ENCODE measurements around the gene AREG. TPM values are rescaled to one million over a fixed set of nuclear protein-coding genes. Genes with fewer than 3 reads are reported as not detected.
A peak's percentile ranks its signal among the peaks of the same experiment; 100 is the strongest.

The AREG gene
- total and polyA plus RNA-seq, 9 of the 15 experiments (the other 6 are each of a cell fraction or from before 2014, with no cell fraction given) = 1.4 to 7.7 (median 5.4) TPM

DNA sequence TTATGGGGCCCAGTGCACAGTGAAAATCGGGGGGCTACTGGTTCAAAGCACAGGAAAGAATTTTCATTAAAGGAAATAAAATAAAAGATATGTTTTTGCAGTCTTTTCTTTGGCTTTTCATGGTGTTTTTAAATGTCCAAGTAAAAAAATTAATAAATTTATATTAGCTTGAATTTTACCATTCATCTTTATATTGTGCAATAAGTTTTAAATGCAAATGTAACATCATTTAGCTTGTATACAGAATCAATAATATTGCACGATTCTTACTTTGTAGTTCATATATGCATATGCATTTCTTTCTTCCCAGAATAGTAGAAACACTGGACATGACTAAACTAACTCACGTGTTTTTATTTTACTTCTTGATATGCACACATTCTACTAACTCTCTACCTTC, 31.0 kb downstream of the AREG start:
- intact Hi-C loops (cut with micrococcal nuclease) = no loop called here
- no TSS peak for BruUV-seq (replicated peaks)

DNA sequence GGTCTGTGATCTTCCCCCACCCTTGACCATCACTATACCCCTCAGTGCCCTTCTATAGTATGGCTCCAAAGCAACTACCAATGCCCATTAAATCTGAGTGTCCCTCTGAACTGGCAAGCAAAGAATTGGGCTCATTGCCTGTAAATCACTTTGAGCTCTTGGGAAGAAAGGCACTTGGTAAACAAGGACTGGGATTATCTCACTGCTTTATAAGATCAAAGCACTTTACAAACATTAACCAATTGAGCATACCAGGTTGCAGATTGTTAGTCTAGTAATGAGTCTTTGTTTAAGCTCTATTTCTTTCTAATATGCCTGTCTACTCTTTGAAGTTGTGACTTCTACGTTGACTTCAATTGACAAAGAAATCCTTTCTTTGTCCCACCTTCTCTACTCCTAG, 34.1 kb downstream of the AREG start:
- Histone ChIP-seq H3K4me3 (no peak overlapping the region), H3K36me3 (ENCODE audit: control insufficient read depth, insufficient read depth, low read length) (no peaks in the 10 kb centered on the region), H2AFZ (ENCODE audit: low read depth, low read length) (no peak overlapping the region), H3K9ac (ENCODE audit: insufficient read depth in 1 of 2, low read depth in 2 of 2, low read length in 2 of 2) (no peak overlapping the region), H3K9me1 (ENCODE audit: control insufficient read depth, insufficient read depth, low read length) (no peaks in the 10 kb centered on the region), H3K9me3 (replicated peaks; ENCODE audit: control insufficient read depth, insufficient read depth, low read depth, low read length) (no peaks in the 10 kb centered on the region), H4K20me1 (replicated peaks; ENCODE audit: control insufficient read depth, insufficient read depth, low read length) (no peaks in the 10 kb centered on the region), H3K4me1 (replicated peaks in 1 of 2; ENCODE audit: control insufficient read depth in 2 of 2, insufficient read depth in 2 of 2, low read length in 2 of 2) (peaks cover 0 to 7% of the 10 kb centered on the region in 2 experiments; a peak in 2 of 5 replicates), H3K4me2 (ENCODE audit: insufficient read depth, low read length) (no peak overlapping the region), H3K27ac (ENCODE audit: extremely low read depth, low read depth, low read length) (no peak overlapping the region), H3K27me3 (ENCODE audit: control insufficient read depth in 2 of 2, insufficient read depth in 2 of 2, low read length in 2 of 2) (no peaks in the 10 kb centered on the region), H3K79me2 (ENCODE audit: control insufficient read depth, insufficient read depth, low read length) (no peaks in the 10 kb centered on the region)
- in situ Hi-C loops (cut with MboI) (no loop called here), intact Hi-C loops (cut with micrococcal nuclease) (no loop called here)
- 19% methylated on average over 1 of the region's 1 CpG for WGBS (ENCODE audit: insufficient coverage, low coverage, missing lambda C conversion rate)
- ChIA-PET CTCF (ENCODE audit: low intra/inter-chr PET ratio) (no interaction called here), POLR2A (interaction anchor here (1.0 kb wide), 1 partner anchor 11 kb away, joined by 3 read pairs; no protein-coding TSS in a partner anchor)
- no TSS peak for BruUV-seq (replicated peaks)
- DNase-seq (ENCODE audit: extremely low read depth in 1 of 4, low spot score in 3 of 4) = no peak
- FAIRE-seq = no peak
- ATAC-seq = no peak
- TF ChIP-seq HNRNPH1 (optimal IDR thresholded peaks at IDR 0.05; ENCODE audit: low read depth, low read length) (no peak), EWSR1 (IDR thresholded peaks at IDR 0.05; ENCODE audit: borderline replicate concordance, low read depth, partially characterized antibody) (no peak), CBX3 (IDR thresholded peaks at IDR 0.05; ENCODE audit: borderline replicate concordance in 1 of 2, low read length in 2 of 2) (no peak), SOX6 (IDR thresholded peaks at IDR 0.05) (no peak), FUS (optimal IDR thresholded peaks at IDR 0.05; ENCODE audit: low read depth, low read length) (no peak), ZKSCAN1 (IDR thresholded peaks at IDR 0.05; ENCODE audit: low read depth, low read length) (no peak), U2AF1 (optimal IDR thresholded peaks at IDR 0.05; ENCODE audit: low read depth, low read length) (no peak), ATF1 (CRISPR knock-in tag; IDR thresholded peaks at IDR 0.05) (no peak), ATF1 (tag; IDR thresholded peaks at IDR 0.05) (no peak), HEY1 (CRISPR knock-in tag; IDR thresholded peaks at IDR 0.05; ENCODE audit: borderline replicate concordance) (no peak), L3MBTL2 (IDR thresholded peaks at IDR 0.05) (no peak), FOXJ3 (CRISPR knock-in tag; IDR thresholded peaks at IDR 0.05) (no peak), MAFG (tag; conservative IDR thresholded peaks at IDR 0.05) (no peak)
- TF ChIP-seq, protein P1, sequence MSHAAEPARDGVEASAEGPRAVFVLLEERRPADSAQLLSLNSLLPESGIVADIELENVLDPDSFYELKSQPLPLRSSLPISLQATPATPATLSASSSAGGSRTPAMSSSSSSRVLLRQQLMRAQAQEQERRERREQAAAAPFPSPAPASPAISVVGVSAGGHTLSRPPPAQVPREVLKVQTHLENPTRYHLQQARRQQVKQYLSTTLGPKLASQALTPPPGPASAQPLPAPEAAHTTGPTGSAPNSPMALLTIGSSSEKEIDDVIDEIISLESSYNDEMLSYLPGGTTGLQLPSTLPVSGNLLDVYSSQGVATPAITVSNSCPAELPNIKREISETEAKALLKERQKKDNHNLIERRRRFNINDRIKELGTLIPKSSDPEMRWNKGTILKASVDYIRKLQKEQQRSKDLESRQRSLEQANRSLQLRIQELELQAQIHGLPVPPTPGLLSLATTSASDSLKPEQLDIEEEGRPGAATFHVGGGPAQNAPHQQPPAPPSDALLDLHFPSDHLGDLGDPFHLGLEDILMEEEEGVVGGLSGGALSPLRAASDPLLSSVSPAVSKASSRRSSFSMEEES (CRISPR knock-in tag; IDR thresholded peaks at IDR 0.05) = no peak
- TF ChIP-seq, protein P2, sequence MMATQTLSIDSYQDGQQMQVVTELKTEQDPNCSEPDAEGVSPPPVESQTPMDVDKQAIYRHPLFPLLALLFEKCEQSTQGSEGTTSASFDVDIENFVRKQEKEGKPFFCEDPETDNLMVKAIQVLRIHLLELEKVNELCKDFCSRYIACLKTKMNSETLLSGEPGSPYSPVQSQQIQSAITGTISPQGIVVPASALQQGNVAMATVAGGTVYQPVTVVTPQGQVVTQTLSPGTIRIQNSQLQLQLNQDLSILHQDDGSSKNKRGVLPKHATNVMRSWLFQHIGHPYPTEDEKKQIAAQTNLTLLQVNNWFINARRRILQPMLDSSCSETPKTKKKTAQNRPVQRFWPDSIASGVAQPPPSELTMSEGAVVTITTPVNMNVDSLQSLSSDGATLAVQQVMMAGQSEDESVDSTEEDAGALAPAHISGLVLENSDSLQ (IDR thresholded peaks at IDR 0.05) = no peak

More for the DNA sequence above, 31.0 kb downstream of the AREG start:
- H3K27me3 ChIP-seq (ENCODE audit: control insufficient read depth in 2 of 2, insufficient read depth in 2 of 2, low read length in 2 of 2) = no peaks in the 10 kb centered on the region
- H3K9me1 ChIP-seq (ENCODE audit: control insufficient read depth, insufficient read depth, low read length) = no peaks in the 10 kb centered on the region
- no peaks in the 10 kb centered on the region for H4K20me1 ChIP-seq (replicated peaks; ENCODE audit: control insufficient read depth, insufficient read depth, low read length)
- H3K9me3 ChIP-seq (replicated peaks; ENCODE audit: control insufficient read depth, insufficient read depth, low read depth, low read length) = no peaks in the 10 kb centered on the region
- no peak for ATAC-seq
- H3K27ac ChIP-seq (ENCODE audit: extremely low read depth, low read depth, low read length) = no peak overlapping the region
- DNase-seq (ENCODE audit: extremely low read depth in 1 of 4, low spot score in 3 of 4) = no peak
- ChIA-PET POLR2A (no interaction called here), CTCF (ENCODE audit: low intra/inter-chr PET ratio) (no interaction called here)
- H3K4me2 ChIP-seq (ENCODE audit: insufficient read depth, low read length) = no peak overlapping the region
- no peaks in the 10 kb centered on the region for H3K79me2 ChIP-seq (ENCODE audit: control insufficient read depth, insufficient read depth, low read length)
- H3K4me3 ChIP-seq = no peak overlapping the region
- H3K36me3 ChIP-seq (ENCODE audit: control insufficient read depth, insufficient read depth, low read length) = no peaks in the 10 kb centered on the region
- no peak overlapping the region for H3K9ac ChIP-seq (ENCODE audit: insufficient read depth in 1 of 2, low read depth in 2 of 2, low read length in 2 of 2)
- peak; percentile 55; the same call in 1 of the 2 replicates for TF ChIP-seq CEBPB (tag; IDR thresholded peaks at IDR 0.05)
- no peak for TF ChIP-seq COPS2 (conservative IDR thresholded peaks at IDR 0.05)
- TF ChIP-seq CEBPG (CRISPR knock-in tag; IDR thresholded peaks at IDR 0.05) = no peak
- TF ChIP-seq CEBPG (tag; conservative IDR thresholded peaks at IDR 0.05 in 1 of 2, IDR thresholded peaks at IDR 0.05 in 1 of 2) = peak; percentile 12 to 69; a peak in 1 of 4 replicates
- H2AFZ ChIP-seq (ENCODE audit: low read depth, low read length) = no peak overlapping the region
- WGBS (ENCODE audit: insufficient coverage, low coverage, missing lambda C conversion rate) = 20% methylated on average over 3 of the region's 3 CpGs
- FAIRE-seq = no peak
- in situ Hi-C loops (cut with MboI) = no loop called here
- no peaks in the 10 kb centered on the region; a peak in 1 of 5 replicates for H3K4me1 ChIP-seq (replicated peaks in 1 of 2; ENCODE audit: control insufficient read depth in 2 of 2, insufficient read depth in 2 of 2, low read length in 2 of 2)

All from K562 (cell line).